HUES6 (cell line): Measurements from ENCODE around the gene KRT4.

ENCODE experiments used
- H3K27ac ChIP-seq: 2 replicates; pipeline ENCODE4 v1.7.0; 2013; ENCODE audit warnings: low read depth, mild to moderate bottlenecking, low read length, inconsistent platforms
- H3K27me3 ChIP-seq: 2 replicates; pipeline ENCODE4 v1.6.1; 2013; ENCODE audit warnings: low read length; ENCODE audit not compliant: control insufficient read depth, insufficient read depth
- H3K36me3 ChIP-seq: 2 replicates; pipeline ENCODE4 v1.6.1; 2013; ENCODE audit warnings: low read length; ENCODE audit not compliant: control insufficient read depth, insufficient read depth
- H3K4me1 ChIP-seq: 2 replicates; pipeline ENCODE4 v1.6.1; 2013; ENCODE audit warnings: low read length; ENCODE audit not compliant: control insufficient read depth, insufficient read depth
- H3K4me3 ChIP-seq: 2 replicates; pipeline ENCODE4 v1.5.1; 2013; ENCODE audit warnings: low read depth, low read length
- H3K9ac ChIP-seq: one replicate; pipeline ENCODE4 v1.6.1; 2013; ENCODE audit warnings: mild to moderate bottlenecking, low read length
- H3K9me3 ChIP-seq: 2 replicates; pipeline ENCODE4 v1.6.1; 2013; ENCODE audit warnings: low read depth, low read length; ENCODE audit not compliant: control insufficient read depth, insufficient read depth

Gene KRT4

DNA sequence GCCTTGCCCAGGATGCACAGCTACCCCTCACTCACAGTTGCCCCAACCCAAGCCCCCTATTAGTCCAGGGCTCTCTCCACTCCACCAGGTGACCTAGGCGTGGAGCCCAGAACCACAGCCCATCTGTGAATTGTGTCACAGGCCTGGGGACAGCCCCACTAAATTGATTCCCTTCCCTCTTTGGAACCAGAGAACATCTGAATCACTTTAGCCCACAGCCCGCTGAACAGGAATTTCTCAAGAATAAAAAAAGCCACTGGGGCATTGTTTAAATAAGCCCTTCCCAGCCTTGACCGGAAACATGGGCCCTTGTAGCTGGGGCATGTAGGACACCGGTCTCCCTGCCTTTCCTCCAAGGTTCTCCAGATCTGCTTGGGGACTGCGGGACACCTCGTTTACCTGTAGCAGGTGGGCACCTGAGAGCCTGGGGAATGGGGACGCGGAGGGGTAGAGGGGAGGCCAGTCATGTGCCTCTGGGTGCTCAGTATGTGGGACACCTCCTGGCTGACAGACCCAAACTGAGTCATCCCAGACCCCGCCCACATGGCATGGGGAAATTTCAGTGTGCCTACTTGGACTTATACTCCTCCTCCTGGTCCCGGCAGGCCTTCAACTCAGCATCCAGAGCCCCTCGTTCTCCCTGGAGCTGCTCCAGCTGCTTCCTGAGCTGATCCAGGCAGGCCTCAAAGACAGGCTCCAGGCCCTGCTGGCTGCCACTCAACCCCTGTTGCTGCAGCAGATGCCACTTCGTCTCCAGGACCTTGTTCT, 33.6 kb upstream of the KRT4 start:
- no peaks in the 10 kb centered on the region for H3K36me3 ChIP-seq
- H3K27ac ChIP-seq: no peak overlapping the region
- no peaks in the 10 kb centered on the region for H3K9me3 ChIP-seq
- H3K4me3 ChIP-seq: no peak overlapping the region
- no peaks in the 10 kb centered on the region for H3K4me1 ChIP-seq
- H3K9ac ChIP-seq: no peak overlapping the region
- peaks cover 7% of the 10 kb centered on the region; the same call in 1 of the 2 replicates for H3K27me3 ChIP-seq

DNA sequence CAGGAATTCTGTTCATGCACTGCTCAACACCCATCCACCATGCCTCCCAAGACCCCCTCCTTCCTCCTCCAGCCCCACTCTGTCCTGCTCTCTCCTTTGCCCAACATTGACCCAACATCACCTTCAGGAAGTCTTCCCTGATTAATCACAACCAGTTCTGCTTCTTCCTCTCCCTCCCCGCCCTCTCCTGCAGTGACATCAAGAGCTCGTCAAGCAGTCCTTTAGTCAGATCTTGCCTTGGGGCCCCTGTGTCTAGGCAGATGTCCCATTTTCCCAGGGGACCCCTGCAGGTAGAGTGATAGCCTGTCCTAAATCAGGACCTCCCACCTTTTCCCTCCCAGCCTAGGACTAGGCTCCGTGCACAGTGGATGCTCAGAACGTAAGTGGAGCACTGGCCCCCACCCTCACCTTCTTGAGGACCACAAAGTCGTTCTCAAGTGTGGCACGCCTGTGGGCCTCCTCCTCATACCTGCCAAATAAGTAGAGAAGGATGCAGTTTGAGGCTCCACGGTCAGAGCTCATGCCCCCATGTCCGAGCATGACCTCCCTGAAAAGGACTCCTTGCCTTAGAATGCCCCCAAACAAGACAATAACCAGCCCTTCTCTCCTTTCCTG, 32.5 kb upstream of the KRT4 start:
- no peak overlapping the region for H3K9ac ChIP-seq
- H3K36me3 ChIP-seq: no peaks in the 10 kb centered on the region
- H3K27me3 ChIP-seq: peaks cover 7% of the 10 kb centered on the region; the same call in 1 of the 2 replicates
- no peak overlapping the region for H3K27ac ChIP-seq
- no peaks in the 10 kb centered on the region for H3K4me1 ChIP-seq
- no peak overlapping the region for H3K4me3 ChIP-seq
- H3K9me3 ChIP-seq: no peaks in the 10 kb centered on the region

DNA sequence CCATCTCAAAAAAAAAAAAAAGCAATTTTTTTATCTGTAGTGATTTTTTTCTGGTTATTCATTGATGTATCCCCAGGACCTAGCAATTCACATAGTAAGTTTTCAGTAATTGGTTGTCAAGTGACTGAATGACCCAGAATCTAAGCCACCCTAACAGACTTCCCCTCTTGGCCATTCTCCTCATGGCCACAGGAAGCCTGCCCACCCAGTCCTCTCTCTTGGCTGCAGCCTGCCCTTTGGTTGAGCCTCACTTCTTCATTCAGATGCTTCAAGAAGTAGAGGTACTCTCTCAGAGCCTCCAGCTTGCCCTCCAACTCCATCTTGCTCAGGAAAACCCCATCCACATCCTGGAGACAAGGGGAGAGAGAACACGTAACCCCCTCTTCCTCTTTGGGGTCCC, 32.0 kb upstream of the KRT4 start:
- Histone ChIP-seq H3K27ac (no peak overlapping the region), H3K9ac (no peak overlapping the region), H3K9me3 (no peaks in the 10 kb centered on the region), H3K4me1 (no peaks in the 10 kb centered on the region), H3K36me3 (no peaks in the 10 kb centered on the region), H3K4me3 (no peak overlapping the region), H3K27me3 (peaks cover 7% of the 10 kb centered on the region; the same call in 1 of the 2 replicates)

DNA sequence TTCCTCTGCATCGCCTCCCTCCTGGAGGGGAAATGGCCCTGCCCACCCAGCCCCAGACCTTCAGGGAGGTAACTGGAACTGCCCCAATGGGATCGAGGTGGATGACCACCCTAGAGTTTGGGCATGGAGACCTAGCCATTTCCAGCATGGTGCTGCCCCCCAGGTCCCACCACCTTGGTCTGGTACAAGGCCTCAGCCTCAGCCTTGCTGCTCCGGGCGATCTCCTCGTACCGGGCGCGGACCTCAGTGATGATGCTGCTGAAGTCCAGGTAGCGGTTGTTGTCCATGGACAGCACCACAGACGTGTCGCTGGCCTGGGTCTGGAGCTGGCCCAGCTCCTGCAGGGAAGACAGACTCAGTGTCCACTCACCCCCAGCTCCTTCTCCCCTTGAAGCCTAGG, 30.5 kb upstream of the KRT4 start:
- Histone ChIP-seq H3K9me3 (no peaks in the 10 kb centered on the region), H3K4me1 (no peaks in the 10 kb centered on the region), H3K27me3 (peaks cover 2% of the 10 kb centered on the region; the same call in 1 of the 2 replicates), H3K27ac (no peak overlapping the region), H3K4me3 (no peak overlapping the region), H3K36me3 (no peaks in the 10 kb centered on the region), H3K9ac (no peak overlapping the region)

DNA sequence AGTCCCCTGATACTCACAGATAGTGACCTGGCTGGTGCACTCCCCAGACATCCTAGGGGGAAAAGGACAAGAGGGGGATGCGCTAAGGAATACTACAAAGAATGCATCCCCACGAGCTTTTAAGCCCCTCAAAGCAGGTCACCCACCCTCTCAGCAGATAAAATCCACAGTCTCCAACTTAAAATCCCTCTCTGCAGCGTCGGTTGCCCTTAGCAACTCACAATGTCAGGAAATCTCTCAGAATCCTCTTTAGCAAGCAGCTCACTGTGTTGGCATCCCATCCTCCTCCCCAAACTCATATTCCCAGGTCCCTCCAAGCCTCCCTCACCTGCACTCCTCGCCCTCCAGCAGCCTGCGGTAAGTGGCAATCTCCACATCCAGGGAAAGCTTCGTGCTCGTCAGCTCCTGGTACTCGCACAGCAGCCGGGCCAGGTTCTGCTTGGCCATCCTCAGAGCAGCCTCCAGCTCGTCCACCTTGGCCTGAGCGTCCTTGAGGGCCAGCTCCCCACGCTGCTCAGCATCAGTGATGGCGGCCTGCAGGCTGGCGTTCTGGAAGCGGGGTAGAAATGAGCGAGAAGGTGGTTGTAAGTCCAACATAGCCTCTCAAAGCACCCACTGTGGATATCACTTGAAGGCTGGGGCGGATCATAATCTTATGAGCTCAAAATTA, 25.7 kb upstream of the KRT4 start:
- no peaks in the 10 kb centered on the region for H3K9me3 ChIP-seq
- no peak overlapping the region for H3K4me3 ChIP-seq
- no peaks in the 10 kb centered on the region for H3K36me3 ChIP-seq
- H3K9ac ChIP-seq: no peak overlapping the region
- H3K27ac ChIP-seq: no peak overlapping the region
- peaks cover 3% of the 10 kb centered on the region; the same call in 1 of the 2 replicates for H3K27me3 ChIP-seq
- H3K4me1 ChIP-seq: no peaks in the 10 kb centered on the region

DNA sequence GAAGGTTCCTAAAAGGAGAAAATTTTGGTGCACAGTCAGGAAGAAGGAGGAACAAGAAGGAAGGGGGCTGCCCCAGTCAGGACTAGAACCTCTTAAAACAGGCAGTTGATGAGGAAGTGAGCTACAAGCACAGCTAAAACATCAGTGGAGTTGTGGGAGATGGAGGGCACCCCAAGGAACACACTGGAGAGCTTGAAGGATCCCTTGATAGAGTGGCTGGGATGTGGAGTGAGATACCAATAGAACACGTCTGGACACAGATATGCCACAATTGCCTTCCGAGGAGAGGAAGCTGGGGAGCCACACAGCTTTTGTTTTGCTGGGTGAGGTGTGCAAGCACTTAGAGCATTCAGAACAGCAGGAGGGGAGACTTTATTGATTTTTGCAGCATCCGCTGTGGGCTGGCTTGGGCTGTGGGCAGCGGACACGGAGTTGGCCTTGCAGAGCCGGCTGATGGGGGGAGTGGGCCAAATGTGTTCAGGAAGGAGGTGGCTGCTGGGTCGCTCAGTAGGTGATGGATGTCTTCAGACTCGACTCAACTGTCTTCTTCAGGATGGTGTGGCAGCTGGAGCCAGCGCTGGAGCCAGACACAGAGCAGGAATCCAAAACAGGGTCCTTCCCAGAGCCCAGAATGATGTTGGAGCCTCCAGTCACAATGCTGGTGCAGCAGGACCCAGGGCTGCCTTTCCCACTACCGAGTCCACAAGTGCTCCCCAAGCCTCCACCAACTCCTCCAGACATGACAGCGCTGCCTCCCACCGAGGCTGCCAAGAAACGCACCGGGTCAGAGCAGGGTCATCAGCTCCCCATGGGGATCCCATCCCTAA, 24.9 kb upstream of the KRT4 start:
- Histone ChIP-seq H3K4me3 (no peak overlapping the region), H3K9me3 (no peaks in the 10 kb centered on the region), H3K36me3 (no peaks in the 10 kb centered on the region), H3K27me3 (peaks cover 3% of the 10 kb centered on the region; the same call in 1 of the 2 replicates), H3K9ac (no peak overlapping the region), H3K27ac (no peak overlapping the region), H3K4me1 (no peaks in the 10 kb centered on the region)

DNA sequence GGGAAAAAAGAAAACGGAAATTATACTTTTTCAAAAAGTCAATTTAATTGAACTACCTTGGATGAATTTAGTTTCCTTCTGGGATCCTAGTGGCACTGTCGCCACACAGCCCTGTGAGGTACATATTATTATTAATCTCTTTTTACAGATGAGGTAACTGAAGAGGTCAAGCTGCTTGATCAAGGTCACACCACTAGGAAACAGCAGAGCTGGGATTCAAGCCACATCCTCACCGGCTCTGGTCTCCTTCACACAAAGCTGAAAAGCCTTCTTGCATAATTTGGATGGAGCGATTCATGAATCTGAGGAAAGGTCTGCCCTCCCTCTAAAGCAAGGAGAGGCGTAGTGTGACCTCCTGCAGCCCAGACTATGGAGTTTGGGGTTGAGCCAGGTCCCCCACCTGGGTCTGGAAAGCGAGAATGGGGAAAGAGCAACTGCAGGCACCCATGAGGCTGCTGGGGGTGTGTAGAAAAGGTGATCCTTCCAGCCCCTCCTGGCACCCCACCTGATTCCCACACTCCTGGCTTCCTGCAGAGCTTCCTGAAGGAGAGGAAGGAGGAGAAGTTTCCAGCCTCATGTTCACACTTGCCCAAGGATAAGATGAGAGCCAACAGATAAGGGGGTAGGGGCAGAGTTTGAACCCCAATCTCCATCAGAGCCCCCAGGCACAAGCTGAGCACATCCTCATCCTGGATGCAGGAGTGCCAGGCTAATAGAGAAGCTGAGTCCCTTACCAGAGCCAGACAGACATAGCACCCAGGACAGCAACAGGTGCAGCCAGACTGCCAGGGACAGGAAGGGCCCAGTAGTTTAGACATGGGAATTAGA, 24.1 kb upstream of the KRT4 start:
- Histone ChIP-seq H3K4me3 (no peak overlapping the region), H3K36me3 (no peaks in the 10 kb centered on the region), H3K4me1 (no peaks in the 10 kb centered on the region), H3K27ac (no peak overlapping the region), H3K9ac (no peak overlapping the region), H3K27me3 (peaks cover 3% of the 10 kb centered on the region; the same call in 1 of the 2 replicates), H3K9me3 (no peaks in the 10 kb centered on the region)

DNA sequence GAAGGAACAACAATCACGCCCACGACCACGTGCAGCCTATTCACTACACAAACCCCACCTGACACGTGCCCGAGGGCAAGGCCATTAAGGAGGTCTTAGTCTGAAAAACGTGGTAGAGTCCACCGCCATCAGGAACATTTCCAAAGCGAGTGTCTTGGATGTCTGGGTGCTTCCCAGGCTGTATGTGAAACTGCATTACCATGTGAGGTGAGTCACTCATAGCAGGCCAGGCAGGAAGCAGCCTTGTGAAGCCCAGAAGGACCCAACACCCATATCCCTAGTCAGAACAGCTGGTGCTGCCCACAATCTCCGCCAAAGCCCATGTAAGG, 23.5 kb upstream of the KRT4 start:
- no peaks in the 10 kb centered on the region for H3K9me3 ChIP-seq
- peaks cover 3% of the 10 kb centered on the region; the same call in 1 of the 2 replicates for H3K27me3 ChIP-seq
- H3K27ac ChIP-seq: no peak overlapping the region
- H3K9ac ChIP-seq: no peak overlapping the region
- H3K4me3 ChIP-seq: no peak overlapping the region
- H3K4me1 ChIP-seq: no peaks in the 10 kb centered on the region
- H3K36me3 ChIP-seq: no peaks in the 10 kb centered on the region

DNA sequence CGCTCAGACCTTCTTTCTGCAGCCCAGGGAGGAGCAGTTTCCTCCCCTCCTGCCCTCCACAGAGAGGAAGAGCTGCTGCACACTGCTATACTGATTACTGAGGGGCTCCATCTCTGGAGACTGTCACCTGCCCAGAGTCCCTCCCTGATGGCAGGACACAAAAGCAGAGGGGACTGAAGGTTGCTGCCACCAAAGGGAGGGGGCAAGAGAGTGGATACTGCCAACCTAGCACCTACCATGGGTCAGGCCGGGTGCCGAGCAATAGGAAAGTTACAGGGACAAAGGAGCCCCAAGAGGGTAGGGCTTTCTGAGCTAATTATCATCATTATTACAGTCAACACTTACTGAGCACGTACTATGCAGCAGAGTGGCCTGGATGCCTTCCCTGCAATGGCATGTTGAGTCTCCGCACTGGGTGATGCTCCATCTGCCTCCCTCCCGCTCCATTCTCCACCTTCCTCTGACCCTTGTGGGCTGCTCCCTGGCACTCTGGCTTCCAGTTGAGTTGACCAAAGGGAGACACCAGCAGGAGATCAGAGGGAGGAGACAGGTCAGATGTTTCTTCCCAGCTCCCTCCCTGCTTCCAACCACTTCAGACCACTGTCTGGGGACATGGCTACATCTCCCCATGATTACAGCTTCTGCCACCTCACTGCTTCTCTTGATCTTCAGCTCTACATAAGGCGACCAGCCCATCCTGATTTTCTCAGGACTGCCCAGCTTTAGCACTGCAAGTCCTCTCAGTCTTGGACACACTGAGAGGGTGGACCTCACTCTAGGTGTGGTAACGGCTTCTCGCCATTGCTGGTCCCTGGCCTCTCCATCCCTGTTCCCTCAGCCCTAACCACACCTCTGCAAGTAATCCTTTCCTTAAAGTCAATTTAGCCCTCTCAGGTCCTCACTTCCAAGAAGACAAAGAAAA, 22.8 kb upstream of the KRT4 start:
- H3K36me3 ChIP-seq: no peaks in the 10 kb centered on the region
- H3K27ac ChIP-seq: no peak overlapping the region
- peaks cover 3% of the 10 kb centered on the region; the same call in 1 of the 2 replicates for H3K27me3 ChIP-seq
- H3K4me3 ChIP-seq: no peak overlapping the region
- no peaks in the 10 kb centered on the region for H3K9me3 ChIP-seq
- no peaks in the 10 kb centered on the region for H3K4me1 ChIP-seq
- no peak overlapping the region for H3K9ac ChIP-seq
